BLaER1 treated with 17β-estradiol and CSF1 and Interleukin-3, amounts not matched to agents 10 nM and 100 nM (cell line): ENCODE results near the gene ARMC2.
"Not testable (repeated sequence)": the region's sequence is repeated elsewhere in the genome, so short reads cannot be mapped to it uniquely, and the experiment has no call there.

Experiments
- H3K27ac ChIP-seq, 11 experiments: shearing (Covaris generic); formaldehyde crosslinking; 2 replicates each; pipeline ENCODE4 v1.8.1; 2022
- H3K27me3 ChIP-seq, 11 experiments: shearing (Covaris generic); formaldehyde crosslinking; 2 replicates each; pipeline ENCODE4 v1.8.1; 2022
- H3K36me3 ChIP-seq, 11 experiments: shearing (Covaris generic); formaldehyde crosslinking; 2 replicates each; pipeline ENCODE4 v1.8.1; 2022
- H3K4me1 ChIP-seq, 10 experiments: shearing (Covaris generic); formaldehyde crosslinking; 2 replicates each; pipeline ENCODE4 v1.8.1; 2022
- H3K4me2 ChIP-seq, 11 experiments: shearing (Covaris generic); formaldehyde crosslinking; 2 replicates each; pipeline ENCODE4 v1.8.1; 2022
- H3K4me3 ChIP-seq, 10 experiments: shearing (Covaris generic); formaldehyde crosslinking; 2 replicates each; pipeline ENCODE4 v1.8.1; 2022
- H3K9ac ChIP-seq, 11 experiments: shearing (Covaris generic); formaldehyde crosslinking; 2 replicates each; pipeline ENCODE4 v1.8.1; 2022
- H3K9me3 ChIP-seq, 11 experiments: shearing (Covaris generic); formaldehyde crosslinking; replicated peaks in 1 of 11; 2 replicates each; pipeline ENCODE4 v1.8.1; 2022
- H4K20me1 ChIP-seq, 11 experiments: shearing (Covaris generic); formaldehyde crosslinking; 2 replicates each; pipeline ENCODE4 v1.8.1; 2022
- Cebpa-rat ChIP-seq, 11 experiments: shearing (Covaris generic); IDR thresholded peaks; 2 replicates each; pipeline ENCODE4 v1.8.1; 2022

The ARMC2 gene

DNA sequence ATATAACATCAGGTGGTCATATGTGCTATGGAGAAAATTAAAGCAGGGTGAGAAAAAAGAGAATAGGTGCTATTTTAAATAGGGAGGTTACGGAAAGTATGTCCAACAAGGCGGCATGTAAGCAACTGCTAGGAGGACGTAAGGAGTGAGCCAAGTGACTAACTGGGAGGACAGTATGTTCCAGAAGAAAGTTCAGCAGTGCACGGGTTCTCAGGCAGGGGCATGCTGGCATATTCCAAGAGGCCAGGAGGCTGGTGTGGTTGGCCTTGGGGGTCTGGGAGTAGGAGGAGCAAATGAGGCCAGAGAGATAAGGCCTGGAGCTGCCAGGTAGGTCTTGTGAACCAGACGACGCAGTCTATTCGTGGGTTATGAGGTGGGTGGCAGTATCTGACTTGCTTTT, 112.4 kb downstream of the ARMC2 start:
- no peak for TF ChIP-seq Cebpa-rat (IDR thresholded peaks at IDR 0.05)
- Histone ChIP-seq H3K4me3 (no peak overlapping the region), H3K4me2 (peak overlapping the region in 7 of 11 experiments; percentile 73 to 90 (median 86); a peak in 10 of 22 replicates), H3K27me3 (no peaks in the 10 kb centered on the region), H4K20me1 (no peaks in the 10 kb centered on the region), H3K9me3 (no peaks in the 10 kb centered on the region), H3K27ac (peak overlapping the region in 7 of 11 experiments; percentile 3 to 60 (median 40); a peak in 7 of 22 replicates), H3K4me1 (peaks cover 25 to 62% (median 45%) of the 10 kb centered on the region in 10 experiments), H3K36me3 (no peaks in the 10 kb centered on the region), H3K9ac (no peak overlapping the region)

DNA sequence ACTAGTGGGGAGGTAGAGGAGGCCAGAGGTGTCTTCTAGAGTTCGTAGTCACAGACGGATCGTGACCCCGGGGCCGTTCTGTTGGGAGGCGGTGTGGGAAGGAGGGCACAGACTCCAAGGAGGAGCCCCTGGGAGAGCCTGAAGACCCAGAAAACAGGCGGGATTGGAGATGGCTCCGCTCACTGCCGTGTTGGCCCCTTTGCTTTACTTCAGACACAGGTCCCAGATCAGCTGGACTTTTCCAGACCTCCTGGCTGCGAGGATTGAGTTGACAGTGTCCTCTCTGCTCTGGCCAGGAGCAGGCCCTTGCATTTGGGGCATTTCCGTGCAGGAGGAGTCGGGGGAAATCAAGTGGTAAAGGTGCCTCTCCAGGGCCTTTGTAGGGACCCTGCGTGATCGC, 112.9 kb downstream of the ARMC2 start:
- no peaks in the 10 kb centered on the region for H3K27me3 ChIP-seq
- no peaks in the 10 kb centered on the region for H4K20me1 ChIP-seq
- peak overlapping the region in 5 of 11 experiments; percentile 3 to 60 (median 29); a peak in 5 of 22 replicates for H3K27ac ChIP-seq
- H3K9ac ChIP-seq: no peak overlapping the region
- no peaks in the 10 kb centered on the region for H3K9me3 ChIP-seq
- no peak for TF ChIP-seq Cebpa-rat (IDR thresholded peaks at IDR 0.05)
- H3K4me2 ChIP-seq: no peak overlapping the region; a peak in 1 of 22 replicates
- H3K4me3 ChIP-seq: no peak overlapping the region
- H3K36me3 ChIP-seq: no peaks in the 10 kb centered on the region
- peaks cover 28 to 62% (median 46%) of the 10 kb centered on the region in 10 experiments for H3K4me1 ChIP-seq

DNA sequence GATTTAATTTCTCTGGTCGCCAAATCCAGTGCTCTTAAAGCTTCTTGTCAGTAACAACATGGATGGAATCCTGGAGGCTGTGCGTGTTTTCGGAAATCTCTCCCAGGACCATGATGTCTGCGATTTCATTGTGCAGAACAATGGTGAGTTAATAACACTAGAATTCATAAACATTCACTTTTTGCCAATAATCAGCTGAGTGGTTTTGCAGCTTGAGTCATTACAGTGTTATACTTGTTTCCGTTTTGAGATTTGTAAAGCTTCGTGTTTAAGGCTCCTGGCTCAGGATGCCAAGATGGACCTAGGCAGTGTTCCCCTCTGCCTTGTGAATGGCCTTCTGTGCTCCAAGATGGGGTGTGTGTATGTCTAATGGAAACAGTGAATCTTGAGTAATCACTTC, 113.8 kb downstream of the ARMC2 start:
- no peaks in the 10 kb centered on the region for H3K36me3 ChIP-seq
- H3K4me1 ChIP-seq: peaks cover 37 to 71% (median 54%) of the 10 kb centered on the region in 10 experiments
- no peak overlapping the region for H3K27ac ChIP-seq
- no peaks in the 10 kb centered on the region for H3K9me3 ChIP-seq
- TF ChIP-seq Cebpa-rat (IDR thresholded peaks at IDR 0.05): no peak
- no peak overlapping the region for H3K9ac ChIP-seq
- no peak overlapping the region for H3K4me3 ChIP-seq
- no peak overlapping the region for H3K4me2 ChIP-seq
- H4K20me1 ChIP-seq: no peaks in the 10 kb centered on the region
- no peaks in the 10 kb centered on the region for H3K27me3 ChIP-seq

DNA sequence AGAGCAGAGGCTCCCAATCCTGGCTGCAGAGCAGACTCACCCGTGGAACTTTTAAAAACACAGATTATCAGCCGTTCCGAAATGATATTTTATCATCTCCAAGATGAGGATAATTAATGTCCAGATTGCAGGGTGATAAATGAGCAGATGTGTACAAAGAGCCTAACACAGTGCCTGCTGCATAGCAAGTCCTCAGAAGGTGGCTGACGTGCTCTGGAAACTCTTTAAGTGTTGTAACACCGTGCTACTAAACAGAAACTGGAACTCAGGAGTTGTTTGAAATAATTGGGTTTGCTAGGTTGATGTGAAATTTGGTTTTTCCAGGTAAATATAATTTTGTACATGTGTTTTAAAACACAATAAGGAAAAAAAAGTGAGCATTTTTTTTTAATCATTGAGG, 118.0 kb downstream of the ARMC2 start:
- Histone ChIP-seq H3K4me1 (peaks cover 29 to 75% (median 58%) of the 10 kb centered on the region in 10 experiments), H3K27ac (peak overlapping the region; percentile 79 to 98 (median 88); a peak in 21 of 22 replicates), H3K36me3 (no peaks in the 10 kb centered on the region), H3K9me3 (no peaks in the 10 kb centered on the region), H3K4me3 (peak overlapping the region in 6 of 10 experiments; percentile 18 to 61 (median 50); a peak in 11 of 20 replicates), H3K27me3 (no peaks in the 10 kb centered on the region), H3K9ac (peak overlapping the region; percentile 72 to 89 (median 78); a peak in 21 of 22 replicates), H3K4me2 (peak overlapping the region; percentile 71 to 92 (median 83)), H4K20me1 (no peaks in the 10 kb centered on the region)
- no peak for TF ChIP-seq Cebpa-rat (IDR thresholded peaks at IDR 0.05)

DNA sequence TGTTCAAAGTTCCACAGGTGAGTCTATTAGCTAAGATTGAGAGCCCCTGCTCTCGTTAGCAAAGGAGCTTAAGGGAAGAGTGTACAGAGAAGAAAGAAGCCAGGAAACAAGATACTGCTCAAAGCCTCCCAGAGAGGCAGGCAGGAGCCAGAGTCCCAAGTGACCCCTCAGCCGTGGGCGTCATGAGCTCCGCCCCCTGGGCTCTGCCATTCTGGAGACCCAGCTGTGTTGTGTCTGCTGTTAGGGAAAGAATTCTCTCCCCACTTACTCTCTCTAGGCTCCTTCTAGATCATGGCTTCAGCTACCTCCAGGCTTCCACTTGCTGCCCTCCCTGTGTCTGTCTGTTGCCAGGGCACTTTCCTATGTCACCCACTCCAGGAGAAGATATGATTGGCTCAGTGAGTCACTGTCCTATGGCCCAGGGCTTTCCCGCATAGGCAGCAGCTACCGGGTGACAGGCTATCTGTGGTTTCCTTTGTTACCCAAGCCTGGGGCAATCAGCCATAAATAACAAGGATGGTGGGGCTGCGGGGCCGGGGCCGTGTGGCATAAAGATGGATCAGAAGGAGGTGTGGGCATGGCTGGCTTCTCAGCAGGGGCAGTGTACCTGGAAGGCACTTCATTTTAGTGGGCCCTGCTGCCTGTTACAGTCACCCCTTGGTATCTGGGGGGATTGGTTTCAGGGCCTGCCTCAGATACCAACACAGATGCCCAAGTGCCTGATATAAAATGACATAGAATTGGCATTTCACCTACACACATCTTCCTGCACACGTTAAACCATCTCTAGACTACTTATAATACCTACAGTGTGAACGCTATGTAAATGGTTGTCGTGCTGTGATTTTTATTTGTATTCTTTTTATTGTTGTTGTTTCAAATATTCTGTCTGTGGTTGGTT, 118.9 kb downstream of the ARMC2 start:
- Histone ChIP-seq H3K9me3 (peaks cover 0 to 4% (median 0%) of the 10 kb centered on the region in 11 experiments; a peak in 2 of 22 replicates), H3K4me3 (peak overlapping the region in 7 of 10 experiments; percentile 6 to 61 (median 48); a peak in 12 of 20 replicates), H3K27ac (peak overlapping the region; percentile 79 to 98 (median 88)), H4K20me1 (no peaks in the 10 kb centered on the region), H3K4me1 (peaks cover 29 to 84% (median 61%) of the 10 kb centered on the region in 10 experiments), H3K4me2 (peak overlapping the region; percentile 71 to 92 (median 83)), H3K36me3 (no peaks in the 10 kb centered on the region), H3K27me3 (no peaks in the 10 kb centered on the region), H3K9ac (peak overlapping the region; percentile 72 to 89 (median 78))
- peak in 9 of 11 experiments; percentile 67 to 82 (median 78); a peak in 14 of 22 replicates for TF ChIP-seq Cebpa-rat (IDR thresholded peaks at IDR 0.05)

DNA sequence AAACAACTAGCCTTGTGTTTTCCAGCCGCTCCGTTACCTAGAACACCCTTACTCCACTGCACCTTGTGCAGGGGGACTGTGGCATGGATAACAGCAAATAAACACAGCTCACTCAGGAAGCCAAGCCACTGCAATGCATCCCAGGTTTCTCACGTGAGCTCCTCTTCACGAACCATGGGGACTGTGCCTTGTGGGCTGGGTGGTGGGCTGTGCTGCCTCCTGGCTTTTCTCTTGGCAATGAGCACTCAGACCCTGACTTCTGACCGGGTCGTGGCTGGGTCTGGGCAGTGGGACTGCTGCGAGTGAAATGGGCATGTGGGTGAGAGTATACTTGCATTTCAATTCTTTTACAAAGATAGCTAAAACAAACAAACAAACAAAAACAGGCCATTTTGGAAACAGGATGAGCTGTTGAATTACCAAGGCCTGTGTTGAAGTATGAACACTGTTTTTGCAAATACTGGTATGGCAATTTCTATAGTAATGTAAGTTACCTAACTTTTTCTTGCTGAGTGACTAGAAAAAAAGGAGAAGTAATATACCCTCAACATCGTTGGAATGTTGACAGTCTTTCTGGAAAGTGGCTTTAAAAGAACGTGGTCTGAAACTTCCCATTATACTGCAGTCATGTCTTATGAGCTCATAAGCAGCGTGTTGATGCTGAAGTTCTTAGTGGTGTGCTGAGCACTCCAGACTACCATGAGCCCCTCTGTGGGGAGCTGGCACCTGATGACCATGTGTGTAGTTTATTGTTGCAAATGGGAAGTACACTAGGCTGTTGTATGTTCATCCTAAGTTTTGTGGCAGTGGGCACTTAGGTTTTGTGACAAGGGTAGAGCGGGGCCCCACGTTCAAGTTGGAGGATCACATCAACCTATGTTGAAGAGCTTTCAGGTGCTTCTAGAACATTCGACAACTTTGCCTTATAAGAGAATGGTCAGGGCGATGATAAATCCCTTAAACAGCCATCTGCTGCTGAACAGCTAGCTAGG, 120.4 kb downstream of the ARMC2 start:
- Histone ChIP-seq H3K27me3 (no peaks in the 10 kb centered on the region), H3K4me2 (peak overlapping the region; percentile 71 to 92 (median 83); a peak in 21 of 22 replicates), H3K9ac (peak overlapping the region; percentile 4 to 89 (median 73); a peak in 15 of 22 replicates), H3K4me1 (peaks cover 29 to 81% (median 57%) of the 10 kb centered on the region in 10 experiments), H3K9me3 (peaks cover 0 to 16% (median 0%) of the 10 kb centered on the region in 11 experiments; a peak in 8 of 22 replicates), H3K36me3 (no peaks in the 10 kb centered on the region; a peak in 1 of 22 replicates), H3K4me3 (no peak overlapping the region), H4K20me1 (no peaks in the 10 kb centered on the region), H3K27ac (peak overlapping the region; percentile 79 to 98 (median 88))
- TF ChIP-seq Cebpa-rat (IDR thresholded peaks at IDR 0.05): no peak

DNA sequence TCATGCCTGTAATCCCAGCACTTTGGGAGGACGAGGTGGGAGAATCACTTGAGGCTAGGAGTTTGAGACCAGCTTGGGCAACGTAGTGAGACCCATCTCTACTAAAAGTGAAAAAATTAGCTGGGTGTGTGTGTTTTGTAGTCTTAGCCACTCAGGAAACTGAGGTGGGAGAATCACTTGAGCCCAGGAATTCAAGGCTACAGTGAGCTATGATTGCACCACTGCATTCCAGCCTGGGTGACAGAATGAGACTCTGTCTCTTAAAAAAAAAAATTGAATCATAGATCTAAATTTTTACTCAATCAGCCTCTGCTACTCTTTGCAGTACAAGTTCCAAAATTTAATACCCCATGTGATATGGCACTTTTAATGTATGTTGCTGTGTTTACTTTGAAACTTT, 121.6 kb downstream of the ARMC2 start:
- Histone ChIP-seq H3K4me1 (peaks cover 29 to 75% (median 53%) of the 10 kb centered on the region in 10 experiments), H3K9me3 (peaks cover 0 to 27% (median 0%) of the 10 kb centered on the region in 11 experiments; a peak in 8 of 22 replicates), H3K9ac (no peak overlapping the region; a peak in 1 of 22 replicates), H4K20me1 (no peaks in the 10 kb centered on the region), H3K4me2 (peak overlapping the region in 7 of 11 experiments; percentile 11 to 86 (median 81); a peak in 11 of 22 replicates), H3K4me3 (no peak overlapping the region), H3K27ac (peak overlapping the region in 5 of 11 experiments; percentile 88 to 98 (median 95); a peak in 8 of 22 replicates), H3K36me3 (peaks cover 0 to 6% (median 0%) of the 10 kb centered on the region in 11 experiments; a peak in 3 of 22 replicates), H3K27me3 (no peaks in the 10 kb centered on the region)
- TF ChIP-seq Cebpa-rat (IDR thresholded peaks at IDR 0.05): no peak

DNA sequence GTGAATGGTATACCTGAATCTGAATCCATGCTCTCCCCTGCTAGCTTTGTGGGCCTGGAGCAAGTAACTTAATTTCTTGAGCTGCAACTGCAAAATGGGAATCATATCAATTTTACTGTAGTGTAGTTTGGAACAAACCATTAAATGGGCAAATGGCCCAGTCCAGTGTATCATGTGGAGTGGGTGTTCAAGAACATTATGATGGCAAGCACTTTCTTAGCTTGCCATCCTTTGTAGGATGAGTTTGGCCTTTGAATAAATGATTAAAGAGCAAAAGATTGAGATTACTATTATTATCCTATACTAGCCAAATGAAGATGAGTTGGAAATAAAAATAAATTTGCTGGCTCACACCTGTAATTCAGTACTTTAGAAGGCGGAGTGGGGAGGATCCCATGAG, 126.0 kb downstream of the ARMC2 start:
- Histone ChIP-seq H3K4me1 (peaks cover 0 to 31% (median 15%) of the 10 kb centered on the region in 10 experiments; a peak in 14 of 20 replicates), H4K20me1 (no peaks in the 10 kb centered on the region), H3K4me3 (no peak overlapping the region), H3K9ac (no peak overlapping the region), H3K9me3 (peaks cover 0 to 63% (median 11%) of the 10 kb centered on the region in 11 experiments; a peak in 10 of 22 replicates), H3K27ac (no peak overlapping the region), H3K36me3 (peaks cover 0 to 6% (median 0%) of the 10 kb centered on the region in 11 experiments; a peak in 3 of 22 replicates), H3K27me3 (no peaks in the 10 kb centered on the region), H3K4me2 (no peak overlapping the region)
- TF ChIP-seq Cebpa-rat (IDR thresholded peaks at IDR 0.05): no peak

DNA sequence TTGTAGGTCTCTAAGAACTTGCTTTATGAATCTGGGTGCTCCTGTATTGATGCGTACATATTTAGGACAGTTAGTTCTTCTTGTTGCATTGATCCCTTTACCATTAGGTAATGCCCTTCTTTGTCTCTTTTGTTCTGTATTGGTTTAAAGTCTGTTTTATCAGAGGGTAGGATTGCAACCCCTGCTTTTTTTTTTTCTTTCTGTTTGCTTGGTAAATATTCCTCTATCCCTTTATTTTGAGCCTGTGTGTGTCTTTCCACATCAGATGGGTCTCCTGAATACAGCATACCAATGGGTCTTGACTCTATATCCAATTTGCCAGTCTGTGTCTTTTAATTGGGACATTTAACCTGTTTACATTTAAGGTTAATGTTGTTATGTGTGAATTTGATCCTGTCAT, 130.4 kb downstream of the ARMC2 start:
- peaks cover 0 to 18% (median 0%) of the 10 kb centered on the region in 11 experiments; a peak in 6 of 22 replicates for H3K36me3 ChIP-seq
- not testable (repeated sequence) for H3K4me2 ChIP-seq, H3K27ac ChIP-seq, H4K20me1 ChIP-seq, H3K4me3 ChIP-seq, H3K27me3 ChIP-seq, H3K9ac ChIP-seq
- H3K4me1 ChIP-seq: peaks cover 0 to 25% (median 3%) of the 10 kb centered on the region in 10 experiments; a peak in 9 of 20 replicates
- peaks cover 4 to 83% (median 30%) of the 10 kb centered on the region in 11 experiments; a peak in 18 of 22 replicates for H3K9me3 ChIP-seq
